Thyroid gland (tissue), 4 donors: ENCODE data around the gene SCTR. TPM values are rescaled to one million over a fixed set of nuclear protein-coding genes. Genes with fewer than 3 reads are reported as not detected.

Experiments
- DNase-seq, 2 donors: peaks; one replicate each; pipeline ENCODE4 v3.0.0-alpha.2; 2019
- H3K27ac ChIP-seq, 3 donors: fragments of 200-600 bp; sonication (generic); 1 replicate in 2 of 3; 2 replicates in 1 of 3; pipeline ENCODE4 v1.5.1; 2016 to 2019; ENCODE audit warnings: mild to moderate bottlenecking in 1 of 3, moderate library complexity in 1 of 3
- H3K27me3 ChIP-seq: fragments of 200-600 bp; sonication (generic); one replicate; pipeline ENCODE4 v1.5.1; 2019
- H3K36me3 ChIP-seq, 2 donors: fragments of 200-600 bp; sonication (generic); one replicate each; pipeline ENCODE4 v1.5.1; 2016 to 2019
- H3K4me1 ChIP-seq, 2 donors: fragments of 200-600 bp; sonication (generic); one replicate each; pipeline ENCODE4 v1.5.1; 2017 to 2019
- H3K4me3 ChIP-seq, 3 donors: fragments of 200-600 bp; sonication (generic); replicated peaks in 1 of 3; 1 replicate in 2 of 3; 2 replicates in 1 of 3; pipeline ENCODE4 v1.5.1; 2016; ENCODE audit warnings: mild to moderate bottlenecking in 1 of 3
- H3K9me3 ChIP-seq: fragments of 200-600 bp; sonication (generic); one replicate; pipeline ENCODE4 v1.5.1; 2017
- POLR2A ChIP-seq, 2 donors: fragments of 450-650 bp; IDR thresholded peaks; one replicate each; pipeline ENCODE4 v1.6.1; 2017; ENCODE audit warnings: antibody characterized with exemption in 2 of 2, mild to moderate bottlenecking in 2 of 2, moderate library complexity in 1 of 2
- WGBS, 2 donors: methylation state at CpG; one replicate each; pipeline ENCODE4 v1.1.5; 2017; 5-methylcytosine and 5-hydroxymethylcytosine counted together
- intact Hi-C: fragments of 100-400 bp; cut with DNase I; formaldehyde crosslinking; loops from one replicate; pipeline ENCODE4 v1.15.1; 2023
- total RNA-seq, 4 donors: library from RNA; depleted of rRNA; stranded (reverse); fragments of >200 nt; gene quantifications; one replicate each; pipeline ENCODE4 v1.2.3, GENCODE V29; 2016
- TF ChIP-seq, protein P1 (sequence below), 6 experiments: fragments of 200-600 bp in 3 of 6; fragments of 450-650 bp in 3 of 6; sonication (generic) in 3 of 6; IDR thresholded peaks; one replicate each; pipeline ENCODE4 v1.5.1; 2016 to 2019; ENCODE audit warnings: antibody characterized with exemption in 6 of 6, mild to moderate bottlenecking in 2 of 6, inconsistent platforms in 1 of 6, moderate library complexity in 1 of 6

SCTR gene
- total RNA-seq, 4 donors from 2014 or later = not detected

DNA sequence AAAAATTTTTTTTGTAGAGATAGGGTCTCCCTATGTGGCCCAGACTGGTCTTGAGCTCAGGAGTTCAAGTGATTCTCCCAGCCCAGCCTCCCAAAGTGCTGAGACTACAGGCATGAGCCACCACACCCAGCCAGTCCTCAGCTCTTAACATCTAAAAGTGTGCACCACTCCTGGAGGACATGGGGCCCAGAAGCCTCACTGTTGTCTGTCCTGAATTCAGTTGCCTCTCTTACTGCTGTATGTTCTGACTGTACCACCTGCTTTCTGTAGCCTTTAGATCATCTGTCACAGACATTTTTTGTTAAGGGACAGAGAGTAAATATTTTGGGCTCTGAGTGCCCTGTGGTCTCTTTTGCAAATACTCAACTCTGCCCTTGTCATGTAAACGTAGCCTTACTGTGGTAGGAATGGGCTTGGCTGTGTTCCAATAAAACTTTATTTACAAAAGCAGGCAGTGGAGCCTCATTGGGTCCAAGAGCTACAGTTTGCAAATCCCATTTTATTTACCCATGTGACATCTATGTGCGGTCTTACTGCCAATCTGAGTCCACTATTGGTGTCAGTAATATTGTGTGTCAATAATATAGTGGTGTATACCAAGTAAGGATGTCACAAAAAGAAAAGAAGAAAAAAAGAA, 54.5 kb downstream of the SCTR start:
- Histone ChIP-seq H3K4me1 (peaks cover 0 to 5% of the 10 kb centered on the region in 2 donors), H3K9me3 (no peaks in the 10 kb centered on the region), H3K4me3 (no peak overlapping the region), H3K36me3 (no peaks in the 10 kb centered on the region), H3K27me3 (no peaks in the 10 kb centered on the region), H3K27ac (no peak overlapping the region)
- intact Hi-C loops = no loop called here
- 48 to 66% methylated on average over 2 of the region's 2 CpGs for WGBS, 2 donors
- DNase-seq = no peak
- TF ChIP-seq, protein P1, sequence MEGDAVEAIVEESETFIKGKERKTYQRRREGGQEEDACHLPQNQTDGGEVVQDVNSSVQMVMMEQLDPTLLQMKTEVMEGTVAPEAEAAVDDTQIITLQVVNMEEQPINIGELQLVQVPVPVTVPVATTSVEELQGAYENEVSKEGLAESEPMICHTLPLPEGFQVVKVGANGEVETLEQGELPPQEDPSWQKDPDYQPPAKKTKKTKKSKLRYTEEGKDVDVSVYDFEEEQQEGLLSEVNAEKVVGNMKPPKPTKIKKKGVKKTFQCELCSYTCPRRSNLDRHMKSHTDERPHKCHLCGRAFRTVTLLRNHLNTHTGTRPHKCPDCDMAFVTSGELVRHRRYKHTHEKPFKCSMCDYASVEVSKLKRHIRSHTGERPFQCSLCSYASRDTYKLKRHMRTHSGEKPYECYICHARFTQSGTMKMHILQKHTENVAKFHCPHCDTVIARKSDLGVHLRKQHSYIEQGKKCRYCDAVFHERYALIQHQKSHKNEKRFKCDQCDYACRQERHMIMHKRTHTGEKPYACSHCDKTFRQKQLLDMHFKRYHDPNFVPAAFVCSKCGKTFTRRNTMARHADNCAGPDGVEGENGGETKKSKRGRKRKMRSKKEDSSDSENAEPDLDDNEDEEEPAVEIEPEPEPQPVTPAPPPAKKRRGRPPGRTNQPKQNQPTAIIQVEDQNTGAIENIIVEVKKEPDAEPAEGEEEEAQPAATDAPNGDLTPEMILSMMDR (IDR thresholded peaks at IDR 0.05) = no peak
- TF ChIP-seq POLR2A (IDR thresholded peaks at IDR 0.05) = no peak

- no peak for DNase-seq
- WGBS, 2 donors = 82 to 96% methylated on average over 6 of the region's 6 CpGs
- no peak overlapping the region for H3K4me3 ChIP-seq
- TF ChIP-seq, protein P1 (IDR thresholded peaks at IDR 0.05) = no peak
- no peak for TF ChIP-seq POLR2A (IDR thresholded peaks at IDR 0.05)
- no peaks in the 10 kb centered on the region for H3K27me3 ChIP-seq
- intact Hi-C loops = no loop called here
- no peak overlapping the region for H3K27ac ChIP-seq
- no peaks in the 10 kb centered on the region for H3K9me3 ChIP-seq
- H3K4me1 ChIP-seq = peaks cover 0 to 5% of the 10 kb centered on the region in 2 donors
- no peaks in the 10 kb centered on the region for H3K36me3 ChIP-seq
These were observed 55.2 kb downstream of the SCTR start for GRCh38 chr2:119469131-119469530.

DNA sequence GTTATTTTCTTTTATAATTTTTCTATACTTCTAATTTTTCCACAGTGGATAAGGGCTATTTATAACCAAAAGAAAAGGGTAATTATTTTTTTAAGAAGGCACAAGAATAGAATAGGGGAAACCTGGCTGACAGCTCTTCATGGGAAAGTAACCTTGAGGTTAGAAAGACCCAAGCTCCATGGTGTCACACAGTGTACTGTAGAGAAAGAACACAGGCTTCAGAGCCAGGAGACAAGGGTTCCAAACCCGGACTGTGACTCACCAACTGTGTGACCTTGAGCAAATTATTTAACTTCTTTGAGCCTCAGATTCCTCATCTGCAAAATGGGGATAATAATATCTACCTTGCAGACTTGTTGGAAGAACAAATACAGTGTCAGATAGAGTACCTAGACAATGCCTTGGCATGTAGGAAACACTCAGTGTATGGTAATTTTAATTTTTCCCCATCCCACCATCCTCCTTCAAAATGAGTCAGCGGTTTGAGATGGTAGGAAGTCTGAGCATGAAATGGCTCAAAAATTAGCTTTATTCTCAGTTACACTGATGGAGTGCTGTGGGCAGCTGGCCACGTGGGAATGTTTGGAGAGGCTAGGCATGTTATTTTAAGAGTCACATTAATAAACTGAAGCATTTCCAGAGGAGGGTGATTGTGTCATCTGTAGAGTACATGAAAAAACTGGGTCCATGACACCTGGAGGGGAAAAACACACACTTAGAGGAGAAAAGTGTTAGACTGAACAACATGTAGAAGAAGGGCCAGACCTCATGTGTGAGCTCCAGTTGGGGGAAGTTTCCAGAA, 55.9 kb downstream of the SCTR start:
- H3K27me3 ChIP-seq = no peaks in the 10 kb centered on the region
- H3K4me3 ChIP-seq = no peak overlapping the region
- DNase-seq = peak; percentile 78 to 86
- WGBS, 2 donors = 46 to 49% methylated on average over 3 of the region's 3 CpGs
- TF ChIP-seq, protein P1 (IDR thresholded peaks at IDR 0.05) = no peak
- TF ChIP-seq POLR2A (IDR thresholded peaks at IDR 0.05) = no peak
- peaks cover 0 to 5% of the 10 kb centered on the region in 2 donors for H3K4me1 ChIP-seq
- H3K27ac ChIP-seq = no peak overlapping the region
- no peaks in the 10 kb centered on the region for H3K36me3 ChIP-seq
- no peaks in the 10 kb centered on the region for H3K9me3 ChIP-seq
- intact Hi-C loops = no loop called here

GRCh38 chr2:119466373-119466772, 57.9 kb downstream of the SCTR start:
- DNase-seq = no peak
- H3K36me3 ChIP-seq = no peaks in the 10 kb centered on the region
- WGBS, 2 donors = 93% methylated on average over 4 of the region's 4 CpGs
- H3K9me3 ChIP-seq = no peaks in the 10 kb centered on the region
- no peaks in the 10 kb centered on the region for H3K27me3 ChIP-seq
- no peak overlapping the region for H3K4me3 ChIP-seq
- no peak overlapping the region for H3K27ac ChIP-seq
- intact Hi-C loops = no loop called here
- H3K4me1 ChIP-seq = peaks cover 0 to 5% of the 10 kb centered on the region in 2 donors
- no peak for TF ChIP-seq POLR2A (IDR thresholded peaks at IDR 0.05)
- TF ChIP-seq, protein P1 (IDR thresholded peaks at IDR 0.05) = no peak

GRCh38 chr2:119465687-119466086, 58.6 kb downstream of the SCTR start:
- WGBS, 2 donors = 60 to 61% methylated on average over 11 of the region's 11 CpGs

More at GRCh38 chr2:119465687-119466086, 58.6 kb downstream of the SCTR start:
- no peaks in the 10 kb centered on the region for H3K27me3 ChIP-seq
- no peak overlapping the region for H3K4me3 ChIP-seq
- no peak overlapping the region for H3K27ac ChIP-seq
- intact Hi-C loops = no loop called here
- H3K4me1 ChIP-seq = peaks cover 0 to 5% of the 10 kb centered on the region in 2 donors
- no peaks in the 10 kb centered on the region for H3K9me3 ChIP-seq
- H3K36me3 ChIP-seq = no peaks in the 10 kb centered on the region
- TF ChIP-seq, protein P1 (IDR thresholded peaks at IDR 0.05) = no peak
- peak; percentile 79 to 80 for DNase-seq
